Measurements from ENCODE around the gene TLE2. TPM values are rescaled to one million over a fixed set of nuclear protein-coding genes. Genes with fewer than 3 reads are reported as not detected.
"Not testable (repeated sequence)": the region's sequence is repeated elsewhere in the genome, so short reads cannot be mapped to it uniquely, and the experiment has no call there.

Gene TLE2
- total and polyA plus RNA-seq, 5 donors from 2014 or later: 3.1 to 9.3 (median 4.2) TPM

DNA sequence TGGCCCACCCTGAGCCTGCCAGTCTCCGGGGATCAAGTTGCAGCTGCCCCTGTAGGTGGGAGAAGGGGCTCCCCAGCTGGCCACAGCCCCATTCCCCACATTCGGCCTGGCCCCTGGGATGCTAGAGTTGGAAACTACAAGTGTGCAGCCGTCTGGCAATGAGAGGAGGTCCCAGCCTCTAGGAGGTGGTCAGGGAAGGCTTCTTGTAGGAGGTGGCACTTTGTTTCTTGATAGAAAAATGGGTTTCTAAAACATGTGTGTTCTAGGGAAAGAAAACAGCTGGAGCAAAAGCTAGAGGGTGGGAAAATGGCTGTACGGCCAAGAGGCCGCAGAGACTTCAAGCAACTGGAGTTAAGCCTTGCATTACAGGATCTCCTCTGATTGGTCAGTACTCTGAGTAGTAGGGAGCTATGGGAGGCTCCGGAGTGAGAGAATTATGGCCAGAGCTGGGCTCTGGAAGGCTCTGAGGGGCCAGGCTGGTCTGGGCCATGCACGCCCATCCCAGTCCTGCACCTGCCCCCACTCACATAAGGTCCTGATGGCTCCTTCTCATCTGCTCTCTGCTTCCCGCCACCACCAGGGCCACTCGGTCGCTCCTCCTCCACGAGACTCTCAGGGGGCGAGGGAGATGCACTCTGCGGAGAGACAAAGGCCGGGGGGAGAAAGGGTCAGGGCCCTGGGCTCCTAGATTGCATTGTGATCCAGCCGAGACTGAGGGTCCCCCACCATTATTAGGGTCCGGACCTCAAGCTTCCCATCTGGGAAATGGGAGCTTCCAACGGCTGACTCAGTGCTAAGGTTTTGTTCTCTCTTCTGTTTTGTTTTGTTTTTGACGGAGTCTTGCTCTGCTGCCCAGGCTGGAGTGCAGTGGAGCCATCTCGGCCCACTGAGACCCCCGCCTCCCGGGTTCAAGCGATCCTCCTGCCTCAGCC, 13.7 kb downstream of the TLE2 start:
- H3K4me1 ChIP-seq (ENCODE audit: control insufficient read depth, insufficient read depth, low read length, poor library complexity, severe bottlenecking): no peaks in the 10 kb centered on the region
- no peak overlapping the region for H3K27ac Mint-ChIP-seq
- H3K36me3 Mint-ChIP-seq: peaks cover 7% of the 10 kb centered on the region
- H3K9me3 ChIP-seq (ENCODE audit: control insufficient read depth in 2 of 2, low read length in 2 of 2): no peaks in the 10 kb centered on the region
- DNase-seq (no peak), ATAC-seq (ENCODE audit: low read depth in 2 of 2) (no peak)
- no peaks in the 10 kb centered on the region for H3K9me3 Mint-ChIP-seq
- no peak overlapping the region for H3K27ac ChIP-seq (ENCODE audit: insufficient read depth, low read length, poor library complexity, severe bottlenecking)
- no peaks in the 10 kb centered on the region for H3K36me3 ChIP-seq (ENCODE audit: control insufficient read depth, insufficient read depth, low read length)
- no peaks in the 10 kb centered on the region for H3K27me3 Mint-ChIP-seq
- no peaks in the 10 kb centered on the region for H3K27me3 ChIP-seq (ENCODE audit: control insufficient read depth, insufficient read depth, low read length)
- no peaks in the 10 kb centered on the region for H3K4me1 Mint-ChIP-seq
- H3K4me3 ChIP-seq (ENCODE audit: low read depth, low read length): no peak overlapping the region
- H3K4me3 Mint-ChIP-seq: no peak overlapping the region

GRCh38 chr19:3014135-3014534, 14.9 kb downstream of the TLE2 start:
- H3K27me3 Mint-ChIP-seq: no peaks in the 10 kb centered on the region
- no peak for ATAC-seq (ENCODE audit: low read depth in 2 of 2)
- no peak for DNase-seq
- H3K27ac ChIP-seq (ENCODE audit: insufficient read depth, low read length, poor library complexity, severe bottlenecking): no peak overlapping the region
- no peaks in the 10 kb centered on the region for H3K4me1 Mint-ChIP-seq
- peaks cover 7% of the 10 kb centered on the region for H3K36me3 Mint-ChIP-seq
- no peak overlapping the region for H3K27ac Mint-ChIP-seq
- no peak overlapping the region for H3K4me3 ChIP-seq (ENCODE audit: low read depth, low read length)
- no peaks in the 10 kb centered on the region for H3K9me3 ChIP-seq (ENCODE audit: control insufficient read depth in 2 of 2, low read length in 2 of 2)
- H3K9me3 Mint-ChIP-seq: no peaks in the 10 kb centered on the region
- no peak overlapping the region for H3K4me3 Mint-ChIP-seq
- no peaks in the 10 kb centered on the region for H3K27me3 ChIP-seq (ENCODE audit: control insufficient read depth, insufficient read depth, low read length)
- no peaks in the 10 kb centered on the region for H3K36me3 ChIP-seq (ENCODE audit: control insufficient read depth, insufficient read depth, low read length)
- H3K4me1 ChIP-seq (ENCODE audit: control insufficient read depth, insufficient read depth, low read length, poor library complexity, severe bottlenecking): no peaks in the 10 kb centered on the region

DNA sequence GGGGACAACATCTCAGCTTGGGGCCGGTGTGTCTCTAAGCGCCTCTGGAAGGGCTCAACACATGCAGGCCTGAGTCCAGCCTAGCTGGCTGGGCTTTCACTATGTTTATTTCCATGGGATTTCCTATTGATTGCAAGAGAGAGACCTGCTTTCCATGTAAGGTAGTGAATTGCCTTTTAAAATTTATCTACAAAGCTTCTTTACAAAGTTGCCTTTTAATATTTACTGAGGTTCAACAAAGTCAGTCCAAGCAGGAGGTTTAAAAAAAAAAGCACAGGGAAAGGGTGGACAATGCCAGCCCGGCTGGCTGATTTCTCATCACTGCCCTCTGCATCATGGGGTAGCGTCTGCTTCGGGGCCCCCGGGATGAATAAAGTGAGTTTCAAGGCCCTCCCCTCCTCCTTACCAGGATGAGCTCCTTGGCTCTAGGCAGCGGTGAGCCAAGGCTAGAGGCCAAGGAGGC, 15.8 kb downstream of the TLE2 start:
- Histone ChIP-seq H3K36me3 (ENCODE audit: control insufficient read depth, insufficient read depth, low read length) (no peaks in the 10 kb centered on the region), H3K27me3 (ENCODE audit: control insufficient read depth, insufficient read depth, low read length) (no peaks in the 10 kb centered on the region), H3K27ac (ENCODE audit: insufficient read depth, low read length, poor library complexity, severe bottlenecking) (no peak overlapping the region), H3K9me3 (ENCODE audit: control insufficient read depth in 2 of 2, low read length in 2 of 2) (no peaks in the 10 kb centered on the region), H3K4me3 (ENCODE audit: low read depth, low read length) (no peak overlapping the region), H3K4me1 (ENCODE audit: control insufficient read depth, insufficient read depth, low read length, poor library complexity, severe bottlenecking) (no peaks in the 10 kb centered on the region)
- DNase-seq (no peak), ATAC-seq (ENCODE audit: low read depth in 2 of 2) (no peak)
- Mint-ChIP-seq H3K36me3 (peaks cover 7% of the 10 kb centered on the region), H3K4me1 (no peaks in the 10 kb centered on the region), H3K4me3 (no peak overlapping the region), H3K9me3 (no peaks in the 10 kb centered on the region), H3K27me3 (no peaks in the 10 kb centered on the region), H3K27ac (peak overlapping the region in 2 of 3 donors; percentile 36 to 49)

GRCh38 chr19:3012621-3013262, 16.3 kb downstream of the TLE2 start:
- Histone ChIP-seq H3K4me3 (ENCODE audit: low read depth, low read length) (no peak overlapping the region), H3K27me3 (ENCODE audit: control insufficient read depth, insufficient read depth, low read length) (no peaks in the 10 kb centered on the region), H3K9me3 (ENCODE audit: control insufficient read depth in 2 of 2, low read length in 2 of 2) (no peaks in the 10 kb centered on the region), H3K36me3 (ENCODE audit: control insufficient read depth, insufficient read depth, low read length) (no peaks in the 10 kb centered on the region), H3K27ac (ENCODE audit: insufficient read depth, low read length, poor library complexity, severe bottlenecking) (no peak overlapping the region), H3K4me1 (ENCODE audit: control insufficient read depth, insufficient read depth, low read length, poor library complexity, severe bottlenecking) (no peaks in the 10 kb centered on the region)
- Mint-ChIP-seq H3K4me3 (no peak overlapping the region), H3K27ac (peak overlapping the region in 1 of 3 donors; percentile 47), H3K27me3 (no peaks in the 10 kb centered on the region), H3K36me3 (peaks cover 7% of the 10 kb centered on the region), H3K4me1 (no peaks in the 10 kb centered on the region), H3K9me3 (no peaks in the 10 kb centered on the region)
- ATAC-seq (ENCODE audit: low read depth in 2 of 2): no peak
- no peak for DNase-seq

DNA sequence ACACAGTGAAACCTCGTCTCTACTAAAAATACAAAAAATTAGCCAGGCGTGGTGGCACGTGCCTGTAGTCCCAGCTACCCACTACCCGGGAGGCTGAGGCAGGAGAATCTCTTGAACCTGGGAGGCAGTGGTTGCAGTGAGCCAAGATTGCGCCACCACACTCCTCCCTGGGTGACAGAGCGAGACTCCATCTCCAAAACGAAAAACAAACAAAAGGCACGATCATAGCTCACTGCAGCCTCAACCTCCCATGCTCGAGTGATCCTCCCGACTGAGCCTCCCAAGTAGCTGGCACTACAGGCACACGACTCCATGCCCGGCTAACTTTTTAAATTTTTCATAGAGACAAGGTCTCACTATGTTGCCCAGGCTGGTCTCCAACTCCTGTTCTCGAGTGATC, 17.0 kb downstream of the TLE2 start:
- not testable (repeated sequence) for H3K36me3 Mint-ChIP-seq; H3K4me3 Mint-ChIP-seq; H3K36me3 ChIP-seq (ENCODE audit: control insufficient read depth, insufficient read depth, low read length); H3K9me3 Mint-ChIP-seq; H3K9me3 ChIP-seq (ENCODE audit: control insufficient read depth in 2 of 2, low read length in 2 of 2); H3K27me3 ChIP-seq (ENCODE audit: control insufficient read depth, insufficient read depth, low read length); H3K4me1 ChIP-seq (ENCODE audit: control insufficient read depth, insufficient read depth, low read length, poor library complexity, severe bottlenecking); DNase-seq; H3K4me3 ChIP-seq (ENCODE audit: low read depth, low read length); H3K27me3 Mint-ChIP-seq; ATAC-seq (ENCODE audit: low read depth in 2 of 2); H3K4me1 Mint-ChIP-seq; H3K27ac ChIP-seq (ENCODE audit: insufficient read depth, low read length, poor library complexity, severe bottlenecking)
- peak overlapping the region in 1 of 3 donors; percentile 47 for H3K27ac Mint-ChIP-seq

GRCh38 chr19:3010871-3011270, 18.2 kb downstream of the TLE2 start:
- no peaks in the 10 kb centered on the region for H3K9me3 Mint-ChIP-seq
- Histone ChIP-seq H3K4me1 (ENCODE audit: control insufficient read depth, insufficient read depth, low read length, poor library complexity, severe bottlenecking) (no peaks in the 10 kb centered on the region), H3K4me3 (ENCODE audit: low read depth, low read length) (no peak overlapping the region), H3K9me3 (ENCODE audit: control insufficient read depth in 2 of 2, low read length in 2 of 2) (no peaks in the 10 kb centered on the region), H3K27ac (ENCODE audit: insufficient read depth, low read length, poor library complexity, severe bottlenecking) (no peak overlapping the region), H3K27me3 (ENCODE audit: control insufficient read depth, insufficient read depth, low read length) (no peaks in the 10 kb centered on the region), H3K36me3 (ENCODE audit: control insufficient read depth, insufficient read depth, low read length) (no peaks in the 10 kb centered on the region)
- H3K4me3 Mint-ChIP-seq: no peak overlapping the region
- H3K27ac Mint-ChIP-seq: no peak overlapping the region
- DNase-seq (no peak), ATAC-seq (ENCODE audit: low read depth in 2 of 2) (no peak)
- H3K27me3 Mint-ChIP-seq: no peaks in the 10 kb centered on the region
- no peaks in the 10 kb centered on the region for H3K4me1 Mint-ChIP-seq
- peaks cover 7% of the 10 kb centered on the region for H3K36me3 Mint-ChIP-seq

- Histone ChIP-seq H3K36me3 (ENCODE audit: control insufficient read depth, insufficient read depth, low read length) (no peaks in the 10 kb centered on the region), H3K4me1 (ENCODE audit: control insufficient read depth, insufficient read depth, low read length, poor library complexity, severe bottlenecking) (no peaks in the 10 kb centered on the region), H3K9me3 (ENCODE audit: control insufficient read depth in 2 of 2, low read length in 2 of 2) (no peaks in the 10 kb centered on the region), H3K27me3 (ENCODE audit: control insufficient read depth, insufficient read depth, low read length) (no peaks in the 10 kb centered on the region), H3K27ac (ENCODE audit: insufficient read depth, low read length, poor library complexity, severe bottlenecking) (no peak overlapping the region), H3K4me3 (ENCODE audit: low read depth, low read length) (no peak overlapping the region)
- DNase-seq (no peak), ATAC-seq (ENCODE audit: low read depth in 2 of 2) (no peak)
- no peaks in the 10 kb centered on the region for H3K9me3 Mint-ChIP-seq
- H3K27ac Mint-ChIP-seq: no peak overlapping the region
- no peaks in the 10 kb centered on the region for H3K4me1 Mint-ChIP-seq
- peaks cover 4% of the 10 kb centered on the region for H3K36me3 Mint-ChIP-seq
- H3K4me3 Mint-ChIP-seq: no peak overlapping the region
- H3K27me3 Mint-ChIP-seq: no peaks in the 10 kb centered on the region
Measured at GRCh38 chr19:3008994-3009393, 20.1 kb downstream of the TLE2 start.

All from CD4-positive, CD25-positive, alpha-beta regulatory T cell (primary cell).